ENCODE measurements around the gene CES4A. TPM values are rescaled to one million over a fixed set of nuclear protein-coding genes. Genes with fewer than 3 reads are reported as not detected.

Gene CES4A
- polyA plus RNA-seq, 1 donor (not counting 4 experiments of a cell fraction or from before 2014, with no cell fraction given): 6.6 TPM

DNA sequence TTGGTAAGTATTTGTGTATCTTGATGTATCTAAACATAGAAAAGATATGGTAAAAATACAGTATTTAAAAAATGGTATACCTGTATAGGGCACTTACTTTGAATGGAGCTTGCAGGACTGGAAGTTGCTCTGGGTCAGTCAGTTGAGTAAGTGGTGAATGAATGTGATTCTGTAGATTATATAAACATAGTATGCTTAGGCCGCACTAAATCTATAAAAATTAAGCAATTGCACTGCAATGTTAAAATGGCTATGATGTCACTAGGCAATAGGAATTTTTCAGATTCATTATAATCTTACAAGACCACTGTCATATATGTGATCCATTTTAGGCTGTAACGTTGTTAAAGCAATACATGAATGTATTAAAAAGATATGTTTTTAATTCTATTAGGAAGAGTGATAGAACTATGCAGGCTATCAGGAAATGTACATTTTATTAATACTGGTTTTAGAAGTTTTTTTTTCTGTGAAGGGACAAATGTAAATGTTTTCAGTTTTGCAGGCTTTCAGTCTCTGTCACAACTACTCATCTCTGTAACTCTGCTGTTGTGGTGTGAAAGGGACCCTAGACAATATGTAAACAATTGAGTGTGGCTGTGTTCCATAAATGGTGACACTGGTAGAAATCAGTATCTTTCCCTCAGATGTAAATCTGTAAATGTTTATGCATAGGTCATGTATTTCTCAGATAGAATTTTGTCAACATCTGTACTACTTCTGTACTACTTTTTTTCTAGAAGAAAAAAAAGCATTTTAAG is 51.1 kb downstream of the CES4A start:
- TF ChIP-seq CTCF (optimal IDR thresholded peaks at IDR 0.05 in 1 of 3, IDR thresholded peaks at IDR 0.05 in 1 of 3, conservative IDR thresholded peaks at IDR 0.05 in 1 of 3; ENCODE audit: extremely low read depth in 1 of 3, insufficient read depth in 2 of 3, low read length in 3 of 3) (no peak), EZH2 (IDR thresholded peaks at IDR 0.05; ENCODE audit: low read length) (no peak)
- no peak overlapping the region for H2AFZ ChIP-seq (ENCODE audit: control insufficient read depth, low read length)
- DNase-seq (ENCODE audit: low read depth, low spot score) (no peak), FAIRE-seq (no peak)
- H3K27me3 ChIP-seq (ENCODE audit: control insufficient read depth, extremely low read depth, insufficient read depth, low read length): no peaks in the 10 kb centered on the region
- no peak overlapping the region for H3K27ac ChIP-seq (ENCODE audit: control insufficient read depth, insufficient read depth, low read length)
- no peaks in the 10 kb centered on the region for H3K9me3 ChIP-seq (ENCODE audit: control insufficient read depth, low read depth, low read length)
- no peak overlapping the region for H3K4me2 ChIP-seq (ENCODE audit: control insufficient read depth, extremely low read depth, insufficient read depth, low read depth, low read length)
- peaks cover 68% of the 10 kb centered on the region for H3K79me2 ChIP-seq (ENCODE audit: control insufficient read depth, insufficient read depth, low read length)
- dilution Hi-C loops (cut with MboI; ENCODE audit: extremely low pct_ligation_motif_present, low sequenced_read_pairs): no loop called here
- H3K4me1 ChIP-seq (ENCODE audit: control insufficient read depth, extremely low read depth, insufficient read depth, low read length): no peaks in the 10 kb centered on the region
- H3K9ac ChIP-seq (ENCODE audit: control insufficient read depth, extremely low read depth, insufficient read depth, low read length): no peak overlapping the region
- H3K4me3 ChIP-seq (ENCODE audit: control insufficient read depth in 2 of 3, extremely low read depth in 1 of 3, insufficient read depth in 2 of 3, low read depth in 1 of 3, low read length in 3 of 3): no peak overlapping the region
- peaks cover 0 to 2% of the 10 kb centered on the region in 2 experiments for H3K36me3 ChIP-seq (ENCODE audit: control insufficient read depth in 2 of 2, extremely low read depth in 1 of 2, insufficient read depth in 2 of 2, low read length in 2 of 2)
- H3K9me1 ChIP-seq (ENCODE audit: control insufficient read depth, extremely low read depth, insufficient read depth, low read length): no peaks in the 10 kb centered on the region
- peaks cover 3% of the 10 kb centered on the region for H4K20me1 ChIP-seq (ENCODE audit: control insufficient read depth, extremely low read depth, insufficient read depth, low read length)

DNA sequence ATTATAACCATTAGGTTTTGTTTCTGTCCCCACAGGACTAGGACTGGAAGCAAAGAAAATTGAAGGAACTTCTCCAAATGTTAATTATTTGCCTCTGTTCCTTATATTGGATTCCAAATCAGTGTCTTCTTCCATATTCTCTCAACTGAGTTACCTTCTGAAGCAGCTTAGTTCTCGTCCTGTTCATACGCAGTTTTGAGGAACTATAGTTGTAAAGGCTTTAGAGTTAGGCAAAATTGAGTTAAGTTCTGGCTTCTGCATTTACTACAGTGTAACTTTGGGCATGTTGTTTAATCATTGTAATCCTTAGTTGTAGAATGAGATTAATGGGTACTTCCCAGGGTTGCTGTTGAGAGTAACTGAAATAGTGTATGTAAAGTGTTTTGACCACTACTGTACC is 51.8 kb downstream of the CES4A start:
- H3K4me3 ChIP-seq (ENCODE audit: control insufficient read depth in 2 of 3, extremely low read depth in 1 of 3, insufficient read depth in 2 of 3, low read depth in 1 of 3, low read length in 3 of 3): no peak overlapping the region
- TF ChIP-seq CTCF (optimal IDR thresholded peaks at IDR 0.05 in 1 of 3, IDR thresholded peaks at IDR 0.05 in 1 of 3, conservative IDR thresholded peaks at IDR 0.05 in 1 of 3; ENCODE audit: extremely low read depth in 1 of 3, insufficient read depth in 2 of 3, low read length in 3 of 3): no peak
- no peak for TF ChIP-seq EZH2 (IDR thresholded peaks at IDR 0.05; ENCODE audit: low read length)
- H3K9me1 ChIP-seq (ENCODE audit: control insufficient read depth, extremely low read depth, insufficient read depth, low read length): no peaks in the 10 kb centered on the region
- peaks cover 3% of the 10 kb centered on the region for H4K20me1 ChIP-seq (ENCODE audit: control insufficient read depth, extremely low read depth, insufficient read depth, low read length)
- peaks cover 61% of the 10 kb centered on the region for H3K79me2 ChIP-seq (ENCODE audit: control insufficient read depth, insufficient read depth, low read length)
- DNase-seq (ENCODE audit: low read depth, low spot score) (no peak), FAIRE-seq (no peak)
- H3K36me3 ChIP-seq (ENCODE audit: control insufficient read depth in 2 of 2, extremely low read depth in 1 of 2, insufficient read depth in 2 of 2, low read length in 2 of 2): peaks cover 0 to 2% of the 10 kb centered on the region in 2 experiments
- no peak overlapping the region for H3K4me2 ChIP-seq (ENCODE audit: control insufficient read depth, extremely low read depth, insufficient read depth, low read depth, low read length)
- H3K4me1 ChIP-seq (ENCODE audit: control insufficient read depth, extremely low read depth, insufficient read depth, low read length): no peaks in the 10 kb centered on the region
- no peaks in the 10 kb centered on the region for H3K9me3 ChIP-seq (ENCODE audit: control insufficient read depth, low read depth, low read length)
- H3K27me3 ChIP-seq (ENCODE audit: control insufficient read depth, extremely low read depth, insufficient read depth, low read length): no peaks in the 10 kb centered on the region
- no peak overlapping the region for H3K9ac ChIP-seq (ENCODE audit: control insufficient read depth, extremely low read depth, insufficient read depth, low read length)
- dilution Hi-C loops (cut with MboI; ENCODE audit: extremely low pct_ligation_motif_present, low sequenced_read_pairs): no loop called here
- H3K27ac ChIP-seq (ENCODE audit: control insufficient read depth, insufficient read depth, low read length): no peak overlapping the region
- no peak overlapping the region for H2AFZ ChIP-seq (ENCODE audit: control insufficient read depth, low read length)
